Measurements from ENCODE around the gene ANKMY1. TPM values are rescaled to one million over a fixed set of nuclear protein-coding genes. Genes with fewer than 3 reads are reported as not detected.

Gene ANKMY1
- total and polyA plus RNA-seq, 2 of the 13 experiments (the other 11 are each of a cell fraction or from before 2014, with no cell fraction given) = 11.7 to 18.8 TPM

DNA sequence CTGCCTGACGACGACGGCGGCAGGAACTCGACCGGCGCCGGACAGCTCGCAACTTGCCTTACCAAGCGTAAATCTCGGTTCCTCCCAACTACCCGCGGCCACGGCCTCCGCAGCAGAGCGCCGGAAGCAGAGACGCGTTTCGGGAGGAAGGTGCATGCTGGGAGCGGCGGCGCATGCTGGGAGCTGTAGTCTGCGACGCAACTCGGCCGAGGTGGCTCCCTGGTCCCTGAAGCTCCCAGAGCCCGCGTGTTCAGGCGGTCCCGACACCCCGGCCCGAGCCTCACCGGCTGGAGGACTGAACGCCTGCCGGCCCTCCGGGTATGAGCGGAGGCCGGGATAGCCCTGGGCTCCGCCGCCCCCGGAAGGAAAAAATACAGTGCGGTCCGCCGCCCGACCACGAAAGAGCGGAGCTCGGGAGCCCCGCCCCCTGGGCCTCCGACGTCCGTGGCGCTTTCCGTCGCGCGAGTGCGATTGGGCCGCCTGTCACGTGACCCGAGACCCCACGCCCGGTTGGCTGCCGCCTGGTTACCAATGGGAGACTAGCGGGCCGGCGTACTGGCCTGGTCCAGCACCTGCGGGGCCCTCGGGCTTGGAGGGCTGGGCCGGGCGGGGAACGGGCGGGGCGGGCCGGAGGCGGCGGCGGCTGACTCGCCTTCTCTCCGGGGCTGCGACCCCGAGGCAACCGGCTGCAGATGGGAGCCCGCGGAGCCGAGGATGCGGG lies 28.6 kb upstream of the ANKMY1 start, which contains the start of gene CAPN10 (continued):
- TF ChIP-seq ZNF33A (CRISPR knock-in tag; IDR thresholded peaks at IDR 0.05; ENCODE audit: borderline replicate concordance) (no peak), ZNF180 (CRISPR knock-in tag; IDR thresholded peaks at IDR 0.05; ENCODE audit: borderline replicate concordance, low read depth) (peak; percentile 48; the same call in 1 of the 2 replicates), YY1 (IDR thresholded peaks at IDR 0.05; ENCODE audit: insufficient read depth, insufficient replicate concordance, low read depth, low read length) (peak; percentile 75), ZKSCAN8 (CRISPR knock-in tag; IDR thresholded peaks at IDR 0.05; ENCODE audit: borderline replicate concordance) (peak; percentile 74), KDM5A (IDR thresholded peaks at IDR 0.05; ENCODE audit: borderline replicate concordance, low read length) (peak; percentile 81; the same call in 1 of the 2 replicates), GTF3A (CRISPR knock-in tag; conservative IDR thresholded peaks at IDR 0.05) (no peak; the same call in 1 of the 2 replicates), FOXJ3 (CRISPR knock-in tag; IDR thresholded peaks at IDR 0.05; ENCODE audit: borderline replicate concordance) (peak; percentile 11; the same call in 1 of the 2 replicates), ZFP82 (CRISPR knock-in tag; IDR thresholded peaks at IDR 0.05; ENCODE audit: borderline replicate concordance) (peak; percentile 77; the same call in 1 of the 2 replicates), ZSCAN20 (CRISPR knock-in tag; IDR thresholded peaks at IDR 0.05; ENCODE audit: borderline replicate concordance) (peak; percentile 65; the same call in 1 of the 2 replicates), NFYB (CRISPR knock-in tag; IDR thresholded peaks at IDR 0.05) (peak; percentile 86), PRDM10 (CRISPR knock-in tag; IDR thresholded peaks at IDR 0.05; ENCODE audit: low read depth) (peak; percentile 80), CAMTA2 (CRISPR knock-in tag; IDR thresholded peaks at IDR 0.05; ENCODE audit: borderline replicate concordance) (no peak; the same call in 1 of the 2 replicates), RFXANK (CRISPR knock-in tag; IDR thresholded peaks at IDR 0.05) (peak; percentile 59; the same call in 1 of the 2 replicates), ZNF496 (CRISPR knock-in tag; IDR thresholded peaks at IDR 0.05; ENCODE audit: insufficient replicate concordance) (no peak), ZNF513 (CRISPR knock-in tag; conservative IDR thresholded peaks at IDR 0.05) (peak; percentile 99), EZH2 (conservative IDR thresholded peaks at IDR 0.05; ENCODE audit: low read depth, low read length) (no peak), ZSCAN5A (CRISPR knock-in tag; IDR thresholded peaks at IDR 0.05; ENCODE audit: borderline replicate concordance) (no peak), PPARG (CRISPR knock-in tag; conservative IDR thresholded peaks at IDR 0.05) (peak; percentile 54)
- TF ChIP-seq, protein P1, sequence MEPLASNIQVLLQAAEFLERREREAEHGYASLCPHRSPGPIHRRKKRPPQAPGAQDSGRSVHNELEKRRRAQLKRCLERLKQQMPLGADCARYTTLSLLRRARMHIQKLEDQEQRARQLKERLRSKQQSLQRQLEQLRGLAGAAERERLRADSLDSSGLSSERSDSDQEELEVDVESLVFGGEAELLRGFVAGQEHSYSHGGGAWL (CRISPR knock-in tag; IDR thresholded peaks at IDR 0.05) = no peak; the same call in 1 of the 2 replicates
- TF ChIP-seq, protein P2, sequence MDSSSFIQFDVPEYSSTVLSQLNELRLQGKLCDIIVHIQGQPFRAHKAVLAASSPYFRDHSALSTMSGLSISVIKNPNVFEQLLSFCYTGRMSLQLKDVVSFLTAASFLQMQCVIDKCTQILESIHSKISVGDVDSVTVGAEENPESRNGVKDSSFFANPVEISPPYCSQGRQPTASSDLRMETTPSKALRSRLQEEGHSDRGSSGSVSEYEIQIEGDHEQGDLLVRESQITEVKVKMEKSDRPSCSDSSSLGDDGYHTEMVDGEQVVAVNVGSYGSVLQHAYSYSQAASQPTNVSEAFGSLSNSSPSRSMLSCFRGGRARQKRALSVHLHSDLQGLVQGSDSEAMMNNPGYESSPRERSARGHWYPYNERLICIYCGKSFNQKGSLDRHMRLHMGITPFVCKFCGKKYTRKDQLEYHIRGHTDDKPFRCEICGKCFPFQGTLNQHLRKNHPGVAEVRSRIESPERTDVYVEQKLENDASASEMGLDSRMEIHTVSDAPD (CRISPR knock-in tag; IDR thresholded peaks at IDR 0.05) = peak; percentile 15; the same call in 1 of the 2 replicates

Data from HepG2 (cell line).